HCT116 (cell line): ENCODE data around the gene ZNF804A.

Source experiments
- POLR2A ChIP-seq: IDR thresholded peaks from 2 replicates; pipeline ENCODE4 v1.7.0; 2011; ENCODE audit warnings: borderline replicate concordance; ENCODE audit not compliant: insufficient read depth, insufficient read length; ENCODE audit errors: extremely low read depth
- SP1 ChIP-seq: IDR thresholded peaks from 2 replicates; pipeline ENCODE4 v1.6.1; 2012; ENCODE audit warnings: low read depth
- ZNF274 ChIP-seq: fragments of 200-500 bp; sonication (Bioruptor generic); IDR thresholded peaks from 2 replicates; pipeline ENCODE4 v1.6.1; 2014; ENCODE audit warnings: mild to moderate bottlenecking, low read depth, low read length, inconsistent platforms
- TF ChIP-seq, protein P1 (sequence below): IDR thresholded peaks from 2 replicates; pipeline ENCODE4 v1.6.1; 2011; ENCODE audit warnings: mild to moderate bottlenecking, low read length, moderate library complexity; ENCODE audit not compliant: insufficient replicate concordance; ENCODE audit errors: extremely low read depth

DNA sequence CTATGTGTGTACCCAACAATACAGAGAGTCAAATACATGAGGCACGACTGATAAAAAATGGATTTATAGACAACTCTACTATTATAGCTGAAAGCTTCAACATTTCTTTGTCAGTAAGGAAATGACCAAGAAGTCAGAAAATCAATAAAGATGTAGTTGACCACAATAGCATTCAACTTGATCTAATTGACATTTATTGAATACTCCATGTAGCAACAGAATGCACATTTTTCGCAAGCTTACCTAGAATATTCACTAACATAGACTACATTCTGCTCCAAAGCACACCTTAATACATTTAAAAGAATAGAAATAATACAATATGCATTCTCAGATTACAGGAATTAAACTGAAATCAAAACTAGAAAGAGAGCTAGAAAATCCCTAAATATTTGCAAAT lies 49.2 kb upstream of the ZNF804A start:
- TF ChIP-seq POLR2A (no peak), ZNF274 (no peak), SP1 (no peak)
- TF ChIP-seq, protein P1, sequence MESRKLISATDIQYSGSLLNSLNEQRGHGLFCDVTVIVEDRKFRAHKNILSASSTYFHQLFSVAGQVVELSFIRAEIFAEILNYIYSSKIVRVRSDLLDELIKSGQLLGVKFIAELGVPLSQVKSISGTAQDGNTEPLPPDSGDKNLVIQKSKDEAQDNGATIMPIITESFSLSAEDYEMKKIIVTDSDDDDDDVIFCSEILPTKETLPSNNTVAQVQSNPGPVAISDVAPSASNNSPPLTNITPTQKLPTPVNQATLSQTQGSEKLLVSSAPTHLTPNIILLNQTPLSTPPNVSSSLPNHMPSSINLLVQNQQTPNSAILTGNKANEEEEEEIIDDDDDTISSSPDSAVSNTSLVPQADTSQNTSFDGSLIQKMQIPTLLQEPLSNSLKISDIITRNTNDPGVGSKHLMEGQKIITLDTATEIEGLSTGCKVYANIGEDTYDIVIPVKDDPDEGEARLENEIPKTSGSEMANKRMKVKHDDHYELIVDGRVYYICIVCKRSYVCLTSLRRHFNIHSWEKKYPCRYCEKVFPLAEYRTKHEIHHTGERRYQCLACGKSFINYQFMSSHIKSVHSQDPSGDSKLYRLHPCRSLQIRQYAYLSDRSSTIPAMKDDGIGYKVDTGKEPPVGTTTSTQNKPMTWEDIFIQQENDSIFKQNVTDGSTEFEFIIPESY = no peak
